NCI-H1417 (cell line): Measurements from ENCODE around the gene FKBP10.
"Not testable (repeated sequence)": the region's sequence is repeated elsewhere in the genome, so short reads cannot be mapped to it uniquely, and the experiment has no call there.

Experiments
- DNase-seq, 3 experiments: peaks; one replicate each; lab custom pipeline; 2025; lab: John Stamatoyannopoulos, UW

FKBP10 gene

GRCh38 chr17:41839448-41839847 lies 26.6 kb downstream of the FKBP10 start:
- DNase-seq = not testable (repeated sequence)

- DNase-seq = not testable (repeated sequence)
Observed at GRCh38 chr17:41840781-41841180, 28.0 kb downstream of the FKBP10 start.

DNA sequence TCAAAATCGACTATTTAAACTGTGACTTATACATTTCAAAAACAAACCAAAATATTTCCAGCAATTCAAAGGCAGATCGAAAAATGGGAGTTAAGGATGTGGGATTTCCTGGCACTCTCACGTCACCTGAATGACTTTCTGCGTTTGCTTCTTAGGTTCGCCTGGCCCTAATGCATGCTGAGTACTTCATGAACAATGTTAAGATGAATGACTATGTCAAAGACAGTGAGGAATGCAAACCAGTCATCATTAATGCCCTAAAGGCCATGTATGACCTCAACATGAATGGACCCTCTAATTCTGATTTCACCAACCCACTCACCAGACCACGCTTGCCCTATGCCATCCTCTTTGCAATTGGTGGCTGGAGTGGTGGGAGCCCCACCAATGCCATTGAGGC lies 32.2 kb downstream of the FKBP10 start:
- no peak for DNase-seq

DNA sequence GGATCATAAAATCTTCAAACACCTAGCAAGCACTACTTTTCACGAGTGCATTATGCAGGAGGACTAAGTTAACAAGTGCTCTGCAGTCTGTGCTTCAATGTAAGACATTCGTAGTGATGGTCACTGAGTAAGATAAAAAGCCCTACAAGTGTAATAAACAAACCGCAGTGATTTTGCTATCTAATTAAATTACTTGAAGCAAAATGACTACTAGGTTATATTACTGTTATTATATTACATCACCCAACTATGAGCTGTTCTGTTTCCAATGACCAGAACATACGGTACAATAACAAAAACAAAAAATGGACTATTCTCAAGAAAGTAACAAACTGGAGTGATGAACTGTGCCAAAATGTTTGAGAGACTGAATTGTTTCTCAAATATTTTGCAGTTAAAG lies 36.0 kb downstream of the FKBP10 start:
- no peak for DNase-seq

DNA sequence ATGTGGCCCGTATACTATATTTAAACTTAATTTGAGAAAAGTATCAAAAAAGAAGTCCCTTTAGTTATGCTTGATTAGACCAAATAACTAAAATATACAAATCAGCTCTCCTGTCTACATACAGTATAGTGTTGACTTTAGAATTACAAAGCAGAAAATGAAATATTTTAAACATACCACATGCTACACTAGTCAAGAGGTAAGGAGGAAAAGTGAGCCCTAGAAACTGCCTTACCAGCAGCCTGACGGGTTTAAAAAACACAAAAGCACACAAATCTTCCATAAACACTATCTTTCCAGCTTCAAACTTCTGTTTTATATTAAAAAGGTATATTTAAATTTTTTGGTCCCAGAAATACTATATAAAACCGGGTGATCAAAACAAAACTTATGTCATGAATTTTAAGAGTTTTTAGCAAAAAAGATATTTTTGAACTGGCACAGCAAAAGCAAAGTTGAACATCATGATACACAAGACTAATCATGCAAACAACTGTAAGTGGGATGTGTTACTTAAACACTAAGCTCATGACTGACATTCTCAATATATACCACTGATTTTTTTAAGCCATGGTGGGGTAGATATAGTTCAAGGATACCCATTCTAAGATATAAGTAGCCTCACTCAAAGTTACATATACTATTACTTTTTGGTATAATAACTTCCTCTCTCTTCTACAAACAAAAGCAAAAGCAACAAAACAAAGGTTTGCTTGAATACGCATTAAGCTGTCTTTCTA lies 36.6 kb downstream of the FKBP10 start:
- DNase-seq = no peak

DNA sequence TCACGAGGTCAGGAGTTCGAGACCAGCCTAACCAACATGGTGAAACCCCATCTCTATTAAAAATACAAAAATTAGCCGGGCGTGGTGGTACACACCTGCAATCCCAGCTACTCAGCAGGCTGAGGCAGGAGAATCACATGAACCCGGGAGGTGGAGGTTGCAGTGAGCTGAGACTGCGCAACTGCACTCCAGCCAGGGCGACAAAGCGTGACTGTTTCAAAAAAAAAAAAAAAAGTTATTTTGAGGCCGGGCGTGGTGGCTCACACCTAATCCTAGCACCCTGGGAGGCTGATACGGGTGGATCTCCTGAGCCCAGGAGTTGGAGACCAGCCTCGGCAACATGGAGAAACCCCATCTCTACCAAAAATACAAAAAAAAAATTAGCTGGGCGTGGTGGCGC lies 38.6 kb downstream of the FKBP10 start:
- not testable (repeated sequence) for DNase-seq

GRCh38 chr17:41860254-41860931 lies 47.6 kb downstream of the FKBP10 start:
- DNase-seq = peak in 1 of 3 experiments; percentile 13

GRCh38 chr17:41863074-41863848 lies 50.5 kb downstream of the FKBP10 start:
- peak in 1 of 3 experiments; percentile 30 for DNase-seq

- DNase-seq = no peak
Observed at GRCh38 chr17:41864498-41864835, 51.7 kb downstream of the FKBP10 start.

GRCh38 chr17:41864836-41865595 lies 52.2 kb downstream of the FKBP10 start, which contains the start of gene KLHL11:
Gene KLHL11 (minus strand): TSS chr17:41865423. CDS start chr17:41865370, 53 bp downstream.
- DNase-seq = peak; percentile 89 to 94 (median 91)

DNA sequence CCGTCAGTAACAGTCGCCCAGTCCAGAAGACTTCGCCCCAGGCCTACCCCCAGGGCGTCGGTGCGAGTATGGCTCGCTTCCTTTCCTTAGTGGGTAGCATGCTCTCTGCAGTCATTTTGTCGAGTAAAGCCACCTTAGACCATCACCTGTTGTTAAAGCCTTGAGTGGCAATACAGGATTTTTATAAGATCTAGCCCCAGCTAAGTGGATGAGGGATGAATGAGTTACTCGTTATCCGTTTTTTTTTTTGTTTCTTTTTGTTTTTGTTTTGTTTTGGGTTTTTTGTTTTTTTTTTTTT lies 52.7 kb downstream of the FKBP10 start:
- DNase-seq = no peak

- DNase-seq = no peak
Observed at GRCh38 chr17:41868568-41868967, 55.8 kb downstream of the FKBP10 start.

GRCh38 chr17:41869426-41869825 lies 56.6 kb downstream of the FKBP10 start:
- DNase-seq = no peak

DNA sequence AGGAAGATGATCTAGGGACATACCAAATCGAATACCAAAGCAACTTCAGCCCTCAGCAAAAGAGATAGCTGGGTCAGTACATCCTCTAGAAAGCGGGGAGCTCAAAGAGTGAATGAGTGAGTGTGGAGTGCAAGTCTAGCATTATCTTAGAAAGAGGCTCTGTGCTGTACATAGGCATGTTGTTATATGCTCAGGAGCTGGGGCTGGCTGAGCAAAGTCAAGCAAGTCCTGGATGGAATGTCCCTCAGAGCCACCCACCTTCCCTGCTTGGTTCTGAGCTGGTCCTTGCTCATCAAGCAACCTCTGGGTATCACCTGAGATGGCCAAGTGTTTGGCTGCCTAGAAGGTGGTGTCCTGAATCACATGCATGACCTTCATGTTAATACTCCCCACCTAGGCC lies 57.3 kb downstream of the FKBP10 start:
- DNase-seq = no peak

GRCh38 chr17:41870627-41871026 lies 57.8 kb downstream of the FKBP10 start:
- DNase-seq = no peak

DNA sequence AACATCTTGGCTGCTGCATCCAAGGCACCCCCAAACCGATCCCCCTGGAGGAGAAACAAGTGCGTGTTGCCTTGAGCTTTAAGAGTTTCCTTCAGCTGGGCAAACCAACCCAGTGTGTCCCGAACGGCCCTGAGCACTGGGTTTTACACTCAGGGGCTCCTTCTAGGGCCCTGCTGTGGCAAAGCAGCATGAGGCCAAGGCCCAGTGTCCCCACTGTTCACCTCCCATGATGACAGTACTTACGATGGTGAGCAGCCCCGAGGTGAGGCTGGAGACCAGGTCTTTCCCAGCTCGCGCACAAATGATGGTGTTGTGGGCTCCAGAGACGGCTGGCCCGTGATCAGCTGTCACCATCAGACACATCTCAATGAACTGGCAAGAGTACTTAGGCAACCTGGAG lies 59.0 kb downstream of the FKBP10 start:
- DNase-seq = no peak
